Activated naive CD4-positive, alpha-beta T cell treated with anti-CD3 and anti-CD28 coated beads, Interleukin-2, amount 50 U/mL, for 72 hours (primary cell): Measurements from ENCODE around the gene UBE2Q1. TPM values are rescaled to one million over a fixed set of nuclear protein-coding genes. Genes with fewer than 3 reads are reported as not detected.
A peak's percentile ranks its signal among the peaks of the same experiment; 100 is the strongest.
"Not testable (repeated sequence)": the region's sequence is repeated elsewhere in the genome, so short reads cannot be mapped to it uniquely, and the experiment has no call there.

Experiments used
- ATAC-seq, 2 donors: fragments of 150-1000 bp; cut with Tn5 transposase; 2 replicates each; pipeline ENCODE4 v1.10.0; 2021; ENCODE audit warnings: mild to moderate bottlenecking in 2 of 2, moderate library complexity in 2 of 2
- DNase-seq, 2 donors: peaks; one replicate each; pipeline ENCODE4 v3.0.0; 2021 to 2022; ENCODE audit warnings: low spot score in 2 of 2
- H3K27ac Mint-ChIP-seq, 2 donors: one replicate each; pipeline ENCODE4 v1.8.0; 2022; ENCODE audit warnings: mild to moderate bottlenecking in 2 of 2, mixed read lengths in 2 of 2
- H3K36me3 Mint-ChIP-seq, 2 donors: one replicate each; pipeline ENCODE4 v1.8.0; 2022; ENCODE audit warnings: mixed read lengths in 2 of 2
- H3K9me3 Mint-ChIP-seq, 2 donors: one replicate each; pipeline ENCODE4 v1.8.0; 2022; ENCODE audit warnings: mixed read lengths in 2 of 2
- total RNA-seq, 2 donors: library from RNA; stranded (reverse); gene quantifications; one replicate each; pipeline ENCODE4 v1.2.3, GENCODE V29; 2022

UBE2Q1 gene
- total RNA-seq, 2 donors from 2014 or later, result 99.5 to 113 TPM

DNA sequence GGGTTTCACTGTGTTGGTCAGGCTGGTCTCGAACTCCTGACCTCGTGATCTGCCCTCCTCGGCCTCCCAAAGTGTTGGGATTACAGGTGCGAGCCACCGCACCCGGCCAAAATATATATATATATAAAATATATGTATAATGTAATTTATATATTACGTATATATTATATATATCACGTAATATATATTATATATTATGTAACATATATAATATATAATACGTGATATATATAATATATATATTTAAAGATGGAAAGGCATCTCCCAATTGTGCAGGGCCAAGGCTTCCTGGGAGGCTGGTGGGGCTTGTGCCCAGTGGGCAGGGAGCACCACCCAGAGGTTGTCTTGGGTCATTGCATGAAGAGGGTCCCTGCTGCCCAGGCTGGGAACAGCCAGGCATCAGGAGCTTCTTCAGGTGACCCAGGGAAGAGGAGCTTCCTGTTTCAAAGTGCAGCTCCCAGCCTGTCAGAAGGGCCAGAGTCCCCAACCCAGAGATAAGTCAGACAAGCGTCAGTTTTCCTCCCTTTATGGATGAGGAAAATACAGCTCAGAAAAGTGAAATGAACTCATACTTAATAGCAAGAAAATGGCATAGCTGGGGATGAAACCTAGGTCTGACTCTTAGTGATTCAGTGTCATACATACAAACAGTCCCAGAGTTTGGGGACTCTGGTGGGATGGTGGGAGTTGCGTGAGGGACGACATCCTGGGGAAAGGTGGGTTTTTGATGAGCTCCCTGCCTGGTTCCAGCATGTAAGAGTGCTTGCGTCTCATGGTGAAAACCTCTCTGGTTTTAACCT is 12.0 kb downstream of the UBE2Q1 start:
- H3K9me3 Mint-ChIP-seq, result no peaks in the 10 kb centered on the region
- peaks cover 0 to 6% of the 10 kb centered on the region in 2 donors for H3K36me3 Mint-ChIP-seq
- ATAC-seq, result peak; percentile 88 to 91
- peak; percentile 64 to 69 for DNase-seq
- no peak overlapping the region for H3K27ac Mint-ChIP-seq

DNA sequence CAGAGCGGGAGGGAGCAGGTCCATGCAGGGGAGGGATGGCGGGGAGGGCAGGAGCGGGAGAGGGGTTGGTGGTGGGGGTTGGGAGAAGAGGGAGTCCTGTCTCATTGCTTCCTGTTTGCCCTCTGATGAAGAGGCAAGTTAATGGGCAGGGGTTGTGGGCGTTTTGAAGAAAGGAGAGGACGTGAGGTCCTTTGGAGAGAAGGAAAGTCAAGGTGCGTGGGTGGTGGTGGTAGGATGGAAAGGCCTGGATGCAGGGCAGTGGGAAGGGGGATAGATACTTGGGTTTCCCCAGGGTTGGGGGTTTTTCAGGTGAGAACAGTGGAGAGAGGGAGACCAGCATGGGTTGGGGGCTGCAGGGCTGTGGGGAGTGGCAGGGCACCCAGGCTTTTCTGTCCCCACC is 17.2 kb downstream of the UBE2Q1 start:
- ATAC-seq (no peak), DNase-seq (no peak)
- H3K27ac Mint-ChIP-seq, result no peak overlapping the region
- H3K9me3 Mint-ChIP-seq, result no peaks in the 10 kb centered on the region
- no peaks in the 10 kb centered on the region for H3K36me3 Mint-ChIP-seq

DNA sequence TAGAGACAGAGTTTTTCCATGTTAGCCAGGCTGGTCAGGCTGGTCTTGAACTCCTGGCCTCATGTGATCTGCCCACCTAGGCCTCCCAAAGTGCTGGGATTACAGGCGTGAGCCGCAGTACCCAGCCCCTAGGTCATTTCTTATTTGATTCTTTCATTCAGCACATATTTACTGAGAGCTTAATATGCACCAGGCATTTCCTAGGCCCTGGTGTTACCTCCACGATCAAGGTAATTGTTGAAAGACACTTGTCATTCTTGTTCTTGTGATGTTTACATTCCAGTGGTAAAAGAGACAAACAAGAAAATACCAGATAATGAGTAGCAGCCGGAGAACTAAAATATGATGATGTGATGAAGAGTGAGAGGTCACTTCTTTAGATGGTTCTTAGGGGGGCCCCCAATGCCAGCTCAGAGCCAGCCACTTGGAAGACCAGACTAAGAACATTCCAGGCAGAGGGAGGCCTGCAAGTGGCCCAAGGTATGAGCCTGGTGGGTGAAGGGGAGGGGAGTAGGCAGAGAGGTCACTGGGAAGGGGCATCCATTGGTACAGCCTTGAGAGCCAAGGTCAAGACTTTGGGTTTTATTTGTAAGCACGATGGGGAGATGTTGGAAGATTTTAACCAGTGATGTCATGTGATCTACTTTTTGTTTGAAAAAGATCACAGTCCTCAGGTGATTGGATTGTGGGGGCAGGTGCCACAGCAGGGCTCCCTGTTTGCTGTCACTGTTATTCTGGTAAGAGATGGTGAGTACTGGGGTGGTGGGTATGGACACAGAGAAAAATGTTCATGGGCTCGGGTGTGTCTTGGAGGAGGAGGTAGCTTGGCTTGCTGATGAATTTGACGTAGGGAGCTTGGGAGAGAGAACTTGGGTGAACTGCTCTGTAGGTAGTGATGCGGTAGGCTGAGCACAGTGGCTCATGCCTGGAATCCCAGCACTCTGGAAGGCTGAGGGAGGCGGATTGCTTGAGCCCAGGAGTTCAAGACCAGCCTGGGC is 18.7 kb downstream of the UBE2Q1 start:
- Mint-ChIP-seq H3K36me3 (no peaks in the 10 kb centered on the region), H3K27ac (no peak overlapping the region), H3K9me3 (no peaks in the 10 kb centered on the region)
- DNase-seq (no peak), ATAC-seq (no peak)

DNA sequence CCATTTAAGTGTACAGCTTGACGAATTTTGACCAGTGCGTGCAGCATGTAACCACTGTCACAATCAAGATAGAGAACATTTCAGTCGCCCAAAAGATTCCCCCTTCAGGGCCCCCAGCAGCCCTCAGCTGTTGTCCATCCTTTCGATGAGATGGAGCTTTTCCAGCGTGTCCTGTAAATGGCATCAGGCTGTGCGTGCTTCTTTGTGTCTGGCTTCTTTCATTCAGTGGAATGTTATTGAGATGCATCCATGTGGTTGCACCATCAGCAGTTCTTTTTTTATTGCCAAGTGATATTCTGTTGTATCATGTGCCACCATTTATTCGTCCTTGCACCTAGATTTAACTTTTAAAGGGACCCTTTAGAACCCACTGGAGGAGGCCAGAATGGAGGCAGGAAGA is 21.9 kb downstream of the UBE2Q1 start:
- DNase-seq, result no peak
- ATAC-seq, result no peak
- Mint-ChIP-seq H3K36me3 (no peaks in the 10 kb centered on the region), H3K9me3 (peaks cover 0 to 2% of the 10 kb centered on the region in 2 donors), H3K27ac (no peak overlapping the region)

DNA sequence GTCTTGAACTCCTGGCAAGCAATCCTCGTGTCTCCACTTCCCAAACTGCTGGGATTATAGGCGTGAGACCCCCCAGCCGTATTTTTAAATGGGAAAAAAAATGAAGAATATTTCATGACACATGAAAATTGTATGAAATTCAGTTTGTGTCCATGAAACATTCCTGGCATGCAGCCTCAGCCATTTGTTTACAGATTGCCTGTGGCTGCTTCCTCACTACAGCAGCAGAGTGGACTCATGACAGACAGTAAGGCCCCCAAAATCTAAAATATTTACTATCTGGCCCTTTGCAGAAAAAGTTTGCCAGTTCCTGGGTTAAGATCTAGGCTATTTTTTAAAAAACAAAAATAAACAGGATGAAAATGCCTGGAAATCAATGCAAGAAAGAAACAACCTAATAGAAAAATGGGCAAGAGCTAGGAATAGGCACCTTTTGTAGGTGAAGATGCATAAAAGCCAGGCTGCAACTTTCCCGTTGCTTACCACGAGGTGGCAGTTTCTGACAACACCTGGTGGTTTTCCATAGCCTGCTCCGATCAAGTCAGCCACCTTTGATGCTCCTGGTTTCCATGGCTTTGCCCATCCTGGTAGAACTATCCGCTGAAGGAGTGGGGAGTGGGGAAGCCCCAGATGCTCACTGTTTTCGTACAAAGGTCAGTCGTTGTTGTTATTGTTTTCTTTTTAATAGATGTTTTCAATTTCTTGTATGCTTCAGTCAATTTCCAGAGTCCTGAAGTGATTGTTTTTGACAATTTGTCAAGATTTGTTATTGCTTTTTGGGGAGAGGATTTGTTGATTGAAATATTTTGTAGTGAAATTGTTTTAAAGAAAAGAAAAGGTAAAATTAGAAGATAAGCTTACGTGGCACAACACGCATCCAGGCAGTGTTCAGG is 24.3 kb downstream of the UBE2Q1 start:
- Mint-ChIP-seq H3K27ac (no peak overlapping the region), H3K36me3 (no peaks in the 10 kb centered on the region), H3K9me3 (peaks cover 0 to 4% of the 10 kb centered on the region in 2 donors)
- ATAC-seq, result no peak
- no peak for DNase-seq

DNA sequence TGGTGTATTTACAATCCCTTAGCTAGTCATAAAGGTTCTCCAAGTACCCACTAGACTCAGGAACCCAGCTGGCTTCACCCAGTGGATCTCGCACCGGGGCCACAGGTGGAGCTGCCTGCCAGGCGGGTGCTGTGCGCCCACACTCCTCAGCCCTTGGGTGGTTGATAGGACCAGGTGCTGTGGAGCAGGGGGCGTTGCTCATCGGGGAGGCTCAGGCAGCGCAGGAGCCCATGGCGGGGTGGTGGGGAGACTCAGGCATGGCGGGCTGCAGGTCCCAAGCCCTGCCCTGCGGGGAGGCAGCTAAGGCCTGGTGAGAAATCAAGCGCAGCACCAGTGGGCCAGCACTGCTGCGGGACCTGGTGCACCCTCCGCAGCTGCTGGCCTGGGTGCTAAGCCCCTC is 26.5 kb downstream of the UBE2Q1 start:
- not testable (repeated sequence) for H3K36me3 Mint-ChIP-seq, DNase-seq, H3K9me3 Mint-ChIP-seq, ATAC-seq, H3K27ac Mint-ChIP-seq

DNA sequence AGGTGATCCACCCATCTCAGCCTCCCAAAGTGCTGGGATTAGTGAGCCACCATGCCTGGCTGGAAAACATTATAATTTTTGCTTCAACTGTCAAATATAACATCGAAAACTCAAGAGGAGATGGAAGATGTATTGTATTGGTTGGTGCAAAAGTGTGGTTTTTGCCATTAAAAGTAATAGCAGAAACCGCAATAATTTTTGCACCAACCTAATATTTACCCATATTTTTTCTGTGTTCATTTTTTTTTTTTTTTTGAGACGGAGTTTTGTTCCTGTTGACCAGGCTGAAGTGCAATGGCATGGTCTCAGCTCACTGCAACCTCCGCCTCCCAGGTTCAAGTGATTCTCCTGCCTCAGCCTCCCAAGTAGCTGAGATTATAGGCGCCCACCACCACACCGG is 29.2 kb downstream of the UBE2Q1 start:
- H3K9me3 Mint-ChIP-seq, result peaks cover 0 to 4% of the 10 kb centered on the region in 2 donors
- ATAC-seq, result no peak
- no peak for DNase-seq
- no peaks in the 10 kb centered on the region for H3K36me3 Mint-ChIP-seq
- no peak overlapping the region for H3K27ac Mint-ChIP-seq

DNA sequence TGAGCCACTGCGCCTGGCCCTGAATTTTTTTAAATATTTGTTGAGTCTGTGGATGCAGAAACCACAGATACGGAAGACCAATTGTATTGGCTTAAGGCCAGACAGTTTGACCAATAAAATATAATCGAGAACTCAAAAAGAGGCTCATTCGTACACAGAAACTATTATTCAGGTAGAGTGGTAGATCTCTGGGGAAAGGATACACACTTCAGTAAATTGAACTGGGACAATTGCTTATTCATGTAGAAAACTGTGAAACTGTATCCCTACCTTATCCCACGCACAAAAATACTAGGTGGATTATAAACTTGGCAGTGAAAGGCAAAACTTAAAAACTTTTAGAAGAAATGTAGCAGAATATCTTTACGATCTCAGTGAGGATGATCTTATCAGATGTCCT is 31.3 kb downstream of the UBE2Q1 start:
- Mint-ChIP-seq H3K9me3 (peaks cover 0 to 4% of the 10 kb centered on the region in 2 donors), H3K36me3 (no peaks in the 10 kb centered on the region), H3K27ac (no peak overlapping the region)
- DNase-seq (no peak), ATAC-seq (no peak)

DNA sequence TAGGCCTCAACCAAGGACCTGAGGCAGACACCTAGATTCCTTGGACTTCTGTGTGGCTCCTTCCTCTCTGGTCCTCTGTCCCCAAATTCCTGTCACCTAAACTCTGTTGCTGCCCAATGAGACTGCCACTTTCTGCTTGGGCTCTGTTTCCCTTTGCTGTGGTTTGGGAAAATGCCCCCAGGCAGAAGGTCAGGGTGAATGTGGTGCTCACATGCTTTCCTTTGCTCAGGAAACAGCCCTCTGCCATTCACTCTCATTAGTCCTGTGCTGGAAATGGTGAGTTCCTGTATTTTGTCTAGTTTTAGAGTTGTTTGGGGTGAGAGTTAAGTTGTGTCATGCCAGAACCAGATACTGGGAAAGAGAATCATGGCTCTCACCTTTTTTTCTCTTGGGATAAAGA is 33.6 kb downstream of the UBE2Q1 start:
- Mint-ChIP-seq H3K27ac (no peak overlapping the region), H3K9me3 (no peaks in the 10 kb centered on the region), H3K36me3 (no peaks in the 10 kb centered on the region)
- DNase-seq (no peak), ATAC-seq (no peak)

DNA sequence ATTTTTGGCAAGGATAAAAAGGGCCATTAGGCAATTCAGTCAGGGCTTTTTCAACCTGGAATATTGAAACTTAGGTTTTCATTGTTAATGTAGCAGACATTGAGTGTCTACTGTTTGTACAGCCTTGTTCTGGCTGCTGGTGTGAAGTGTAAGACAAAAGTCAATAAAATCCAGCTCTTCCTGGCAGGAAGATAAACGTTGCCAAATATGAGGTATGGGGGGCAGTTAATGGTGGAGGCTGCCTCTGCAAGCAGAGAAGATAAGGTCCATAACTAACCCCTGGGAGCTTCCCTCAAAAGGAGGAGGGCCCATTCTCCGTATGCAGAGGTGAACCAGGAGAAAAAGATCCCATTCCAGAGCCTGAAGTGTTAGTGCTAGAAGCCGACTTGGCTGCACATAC is 36.8 kb downstream of the UBE2Q1 start:
- Mint-ChIP-seq H3K9me3 (no peaks in the 10 kb centered on the region), H3K27ac (no peak overlapping the region), H3K36me3 (no peaks in the 10 kb centered on the region)
- ATAC-seq (no peak), DNase-seq (no peak)

DNA sequence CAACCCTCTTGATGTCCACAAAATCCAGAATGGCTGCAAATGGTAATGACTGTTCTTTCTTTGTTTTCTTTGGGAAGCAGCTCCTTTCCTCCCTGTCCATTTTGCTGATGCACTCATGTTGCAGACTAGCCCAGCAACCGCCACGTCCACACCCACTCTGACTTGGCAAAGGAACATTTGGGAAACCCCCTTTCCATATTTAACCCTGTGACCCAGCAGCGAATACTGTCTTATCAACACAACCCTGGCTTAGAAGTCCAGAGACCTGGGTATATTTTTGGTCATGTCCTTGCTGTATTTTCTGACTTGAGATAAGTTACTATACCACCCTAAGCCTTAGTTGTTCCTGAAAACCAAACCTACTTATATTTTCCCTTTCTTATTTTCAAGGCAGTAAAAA is 38.1 kb downstream of the UBE2Q1 start:
- DNase-seq, result peak in 1 of 2 donors; percentile 7
- Mint-ChIP-seq H3K36me3 (no peaks in the 10 kb centered on the region), H3K27ac (no peak overlapping the region), H3K9me3 (no peaks in the 10 kb centered on the region)
- no peak for ATAC-seq

DNA sequence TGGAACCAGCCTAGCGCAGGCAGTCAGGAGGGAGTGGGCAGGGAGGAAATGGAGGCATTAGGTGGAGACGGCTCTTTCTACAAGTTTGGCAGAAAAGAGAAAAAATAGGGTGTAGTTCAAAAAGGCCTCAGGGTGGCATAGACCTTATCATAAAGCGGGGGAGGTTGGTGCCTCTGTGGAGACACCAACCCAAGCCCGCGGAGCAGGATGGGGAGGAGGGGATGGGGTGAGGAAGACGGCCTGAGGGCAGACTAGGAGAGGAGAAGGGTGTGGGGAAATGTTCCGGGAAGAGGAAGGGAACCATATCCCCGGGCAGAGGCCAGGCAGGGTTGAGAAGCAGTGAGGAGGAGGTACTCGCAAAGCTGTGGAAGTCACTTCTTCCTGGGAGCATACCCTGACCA is 38.9 kb downstream of the UBE2Q1 start:
- Mint-ChIP-seq H3K27ac (no peak overlapping the region), H3K36me3 (no peaks in the 10 kb centered on the region), H3K9me3 (no peaks in the 10 kb centered on the region)
- no peak for ATAC-seq
- DNase-seq, result no peak

DNA sequence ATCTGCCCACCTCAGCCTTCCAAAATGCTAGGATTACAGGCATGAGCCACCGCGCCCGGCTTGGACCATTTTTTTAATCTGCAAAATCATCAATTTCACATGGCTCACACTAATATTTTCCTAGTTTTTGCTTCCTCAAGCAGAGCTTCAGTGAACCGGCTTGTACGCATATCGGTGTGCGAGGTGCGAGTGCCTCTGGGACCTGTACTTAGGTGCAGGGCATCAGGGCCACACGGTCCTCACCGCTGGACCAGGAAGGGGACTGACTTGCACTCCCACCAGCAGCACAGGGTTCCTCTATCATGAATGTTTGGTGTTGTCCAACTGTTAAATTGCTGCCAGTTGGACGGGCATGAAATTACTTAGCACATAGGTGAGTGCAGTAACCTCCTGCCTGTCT is 40.8 kb downstream of the UBE2Q1 start:
- DNase-seq, result no peak
- no peak overlapping the region for H3K27ac Mint-ChIP-seq
- H3K36me3 Mint-ChIP-seq, result no peaks in the 10 kb centered on the region
- ATAC-seq, result no peak
- no peaks in the 10 kb centered on the region for H3K9me3 Mint-ChIP-seq

DNA sequence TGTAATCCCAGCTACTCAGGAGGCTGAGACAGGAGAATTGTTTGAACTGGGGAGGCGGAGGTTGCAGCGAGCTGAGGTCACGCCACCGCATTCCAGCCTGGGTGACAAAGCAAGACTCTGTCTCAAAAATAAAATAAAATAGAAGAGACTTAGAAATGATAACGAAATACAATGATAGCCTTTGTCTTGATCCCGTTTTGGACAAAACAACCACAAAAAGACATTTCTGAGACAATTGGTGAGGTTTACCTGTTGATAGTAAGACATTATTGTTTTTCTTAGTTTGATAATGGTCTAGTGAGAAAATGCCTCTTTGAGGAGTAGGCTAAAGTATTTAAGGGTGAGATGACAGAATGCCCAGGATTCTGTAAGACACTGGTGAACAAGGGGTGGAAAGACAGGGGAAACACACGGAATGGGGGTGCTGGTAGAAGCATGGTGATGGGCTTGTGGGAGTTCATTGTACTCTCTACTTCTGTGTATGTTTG is 44.4 kb downstream of the UBE2Q1 start:
- Mint-ChIP-seq H3K36me3 (no peaks in the 10 kb centered on the region), H3K9me3 (no peaks in the 10 kb centered on the region), H3K27ac (no peak overlapping the region)
- DNase-seq (no peak), ATAC-seq (no peak)

DNA sequence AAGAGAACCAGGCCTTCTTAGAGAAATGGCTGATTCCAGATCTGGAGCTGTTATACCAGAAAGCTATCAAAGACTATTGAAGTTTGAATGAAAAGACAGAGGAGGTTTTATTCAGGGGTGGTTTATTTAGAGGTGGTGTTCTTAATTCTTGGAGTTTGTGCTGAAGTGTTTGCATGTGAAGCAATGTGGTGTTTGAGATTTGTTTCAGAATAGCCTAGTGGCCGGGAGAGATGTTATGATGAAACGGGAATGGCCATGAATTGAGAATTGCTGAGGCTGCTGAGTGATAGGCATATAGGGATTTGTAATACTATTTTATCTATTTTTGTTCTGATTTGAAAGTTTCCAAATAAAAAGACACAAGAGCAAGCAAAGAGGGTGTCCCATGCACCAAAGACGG is 45.7 kb downstream of the UBE2Q1 start:
- DNase-seq (no peak), ATAC-seq (no peak)
- no peaks in the 10 kb centered on the region for H3K9me3 Mint-ChIP-seq
- no peak overlapping the region for H3K27ac Mint-ChIP-seq
- no peaks in the 10 kb centered on the region for H3K36me3 Mint-ChIP-seq

DNA sequence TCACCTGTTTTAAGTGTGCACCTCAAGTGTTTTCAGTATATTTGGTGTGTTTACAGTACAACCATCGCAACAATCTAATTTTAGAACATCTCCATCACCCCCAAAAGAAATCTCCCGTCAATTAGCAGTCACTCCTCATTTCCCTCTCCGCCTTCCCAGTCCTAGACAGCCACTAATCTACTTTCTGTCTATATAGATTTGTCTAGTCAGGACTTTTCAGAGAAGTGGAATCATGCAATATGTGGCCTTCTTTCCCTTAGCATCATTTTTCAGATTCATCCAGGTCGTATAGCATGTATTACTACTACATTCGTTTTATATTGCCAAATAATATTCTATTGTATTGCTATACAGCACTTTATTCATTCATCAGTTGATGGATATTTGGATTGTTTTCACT is 54.6 kb downstream of the UBE2Q1 start:
- no peak overlapping the region for H3K27ac Mint-ChIP-seq
- H3K36me3 Mint-ChIP-seq, result peaks cover 13 to 22% of the 10 kb centered on the region in 2 donors
- DNase-seq (no peak), ATAC-seq (no peak)
- H3K9me3 Mint-ChIP-seq, result peaks cover 0 to 12% of the 10 kb centered on the region in 2 donors
